OCI-LY3 (cell line): ENCODE measurements around the gene SLC25A51.

ENCODE experiments used
- H2AFZ ChIP-seq: fragments of 200-600, 300-600 bp; shearing (Covaris generic); 2 replicates; pipeline ENCODE4 v1.6.0; 2014; ENCODE audit warnings: antibody characterized with exemption, low read depth, low read length
- H3K27ac ChIP-seq: fragments of 200-600, 300-600 bp; sonication (generic); 2 replicates; pipeline ENCODE4 v1.5.1; 2014; ENCODE audit warnings: mild to moderate bottlenecking, low read length, moderate library complexity, mixed read lengths
- H3K27me3 ChIP-seq: fragments of 200-600, 300-600 bp; sonication (generic); 2 replicates; pipeline ENCODE4 v1.6.1; 2014; ENCODE audit warnings: low read depth, low read length, mixed read lengths
- H3K36me3 ChIP-seq: fragments of 200-600, 300-600 bp; sonication (generic); replicated peaks from 2 replicates; pipeline ENCODE3; 2014; ENCODE audit warnings: low read depth, low read length, mixed read lengths
- H3K4me1 ChIP-seq: fragments of 300-600, 200-600 bp; sonication (generic); 2 replicates; pipeline ENCODE4 v1.6.1; 2014; ENCODE audit warnings: low read length, mixed read lengths
- H3K4me2 ChIP-seq: fragments of 200-600, 300-600 bp; sonication (generic); 2 replicates; pipeline ENCODE4 v1.6.1; 2014; ENCODE audit warnings: low read length, mixed read lengths
- H3K4me3 ChIP-seq: fragments of 300-600, 200-600 bp; sonication (generic); 2 replicates; pipeline ENCODE4 v1.5.1; 2014; ENCODE audit warnings: antibody characterized with exemption, mild to moderate bottlenecking, low read length, moderate library complexity
- H3K79me2 ChIP-seq: fragments of 300-600, 200-600 bp; shearing (Covaris generic); 2 replicates; pipeline ENCODE4 v1.6.1; 2014; ENCODE audit warnings: mild to moderate bottlenecking, low read length, mixed read lengths
- H3K9ac ChIP-seq: fragments of 300-600, 200-600 bp; shearing (Covaris generic); 2 replicates; pipeline ENCODE4 v1.6.0; 2014; ENCODE audit warnings: mild to moderate bottlenecking, low read length, moderate library complexity
- H3K9me3 ChIP-seq: fragments of 200-600, 300-600 bp; shearing (Covaris generic); 2 replicates; pipeline ENCODE4 v1.6.1; 2014; ENCODE audit warnings: low read length, mixed read lengths; ENCODE audit not compliant: insufficient read depth
- H4K20me1 ChIP-seq: fragments of 200-600, 300-600 bp; sonication (generic); 2 replicates; pipeline ENCODE4 v1.6.1; 2016; ENCODE audit warnings: low read length, mixed read lengths; ENCODE audit not compliant: insufficient read depth
- EZH2phosphoT487 ChIP-seq: fragments of 200-600 bp; shearing (Covaris generic); IDR thresholded peaks from 2 replicates; pipeline ENCODE4 v1.6.1; 2018; ENCODE audit warnings: antibody characterized with exemption, mixed run types, low read depth
- TF ChIP-seq, protein P1 (sequence below): fragments of 200-600, 300-600 bp; sonication (generic); IDR thresholded peaks from 2 replicates; pipeline ENCODE4 v1.5.1; 2014; ENCODE audit warnings: antibody characterized with exemption, low read length, low read depth

SLC25A51 gene

DNA sequence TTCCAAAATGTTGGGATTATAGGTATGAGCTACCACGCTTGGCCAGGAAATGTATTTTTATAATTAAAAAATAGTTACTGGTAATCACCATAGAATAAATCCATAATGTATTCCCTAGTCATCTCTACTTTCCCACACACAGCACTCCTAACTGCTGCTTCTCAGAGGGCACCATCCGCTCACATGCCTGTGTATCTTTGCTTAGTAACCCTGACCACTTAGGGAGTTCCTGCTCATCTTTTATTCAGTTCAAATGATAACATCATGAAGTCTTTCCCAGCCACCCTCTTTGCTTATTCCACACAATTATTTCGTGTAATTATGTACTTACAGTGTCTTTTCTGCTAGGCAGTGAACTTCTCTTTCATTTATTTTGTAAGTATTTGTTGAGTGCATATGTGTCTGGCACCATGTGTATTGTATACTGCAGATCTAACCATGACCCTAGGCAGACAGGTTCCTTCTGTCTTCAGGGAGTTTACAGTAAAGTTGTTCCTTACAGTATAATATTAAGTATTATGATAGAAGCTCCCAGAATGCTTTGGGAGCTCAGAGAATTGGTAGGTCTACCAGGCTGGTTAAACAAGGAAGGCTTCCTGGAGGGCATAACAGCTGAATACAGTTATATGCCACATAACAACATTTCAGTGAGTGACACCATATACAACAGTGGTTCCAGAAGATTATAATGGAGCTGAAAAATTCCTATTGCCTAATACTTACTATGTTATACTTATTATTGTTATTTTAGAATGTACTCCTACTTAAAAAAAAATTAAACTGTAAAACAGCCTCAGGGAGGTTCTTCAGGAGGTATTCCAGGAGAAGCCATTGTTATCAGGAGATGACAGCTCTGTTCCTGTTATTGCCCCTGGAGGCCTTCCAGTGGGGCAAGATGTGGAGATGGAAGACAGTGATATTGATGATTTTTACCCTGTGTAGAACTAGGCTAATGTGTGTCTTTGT lies 64.1 kb downstream of the SLC25A51 start:
- no peak overlapping the region for H3K4me3 ChIP-seq
- H3K27me3 ChIP-seq, result no peaks in the 10 kb centered on the region
- no peak overlapping the region for H2AFZ ChIP-seq
- H3K79me2 ChIP-seq, result no peaks in the 10 kb centered on the region
- H3K9me3 ChIP-seq, result no peaks in the 10 kb centered on the region
- no peaks in the 10 kb centered on the region for H3K36me3 ChIP-seq
- no peak overlapping the region for H3K27ac ChIP-seq
- peaks cover 6% of the 10 kb centered on the region for H4K20me1 ChIP-seq
- no peak overlapping the region for H3K4me2 ChIP-seq
- H3K9ac ChIP-seq, result no peak overlapping the region
- TF ChIP-seq EZH2phosphoT487, result no peak
- TF ChIP-seq, protein P1, sequence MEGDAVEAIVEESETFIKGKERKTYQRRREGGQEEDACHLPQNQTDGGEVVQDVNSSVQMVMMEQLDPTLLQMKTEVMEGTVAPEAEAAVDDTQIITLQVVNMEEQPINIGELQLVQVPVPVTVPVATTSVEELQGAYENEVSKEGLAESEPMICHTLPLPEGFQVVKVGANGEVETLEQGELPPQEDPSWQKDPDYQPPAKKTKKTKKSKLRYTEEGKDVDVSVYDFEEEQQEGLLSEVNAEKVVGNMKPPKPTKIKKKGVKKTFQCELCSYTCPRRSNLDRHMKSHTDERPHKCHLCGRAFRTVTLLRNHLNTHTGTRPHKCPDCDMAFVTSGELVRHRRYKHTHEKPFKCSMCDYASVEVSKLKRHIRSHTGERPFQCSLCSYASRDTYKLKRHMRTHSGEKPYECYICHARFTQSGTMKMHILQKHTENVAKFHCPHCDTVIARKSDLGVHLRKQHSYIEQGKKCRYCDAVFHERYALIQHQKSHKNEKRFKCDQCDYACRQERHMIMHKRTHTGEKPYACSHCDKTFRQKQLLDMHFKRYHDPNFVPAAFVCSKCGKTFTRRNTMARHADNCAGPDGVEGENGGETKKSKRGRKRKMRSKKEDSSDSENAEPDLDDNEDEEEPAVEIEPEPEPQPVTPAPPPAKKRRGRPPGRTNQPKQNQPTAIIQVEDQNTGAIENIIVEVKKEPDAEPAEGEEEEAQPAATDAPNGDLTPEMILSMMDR, result no peak
- H3K4me1 ChIP-seq, result peaks cover 12% of the 10 kb centered on the region
